Activated naive CD4-positive, alpha-beta T cell treated with Interleukin-2 at 50 U/mL for 16 hours (primary cell): ENCODE data around the gene INPPL1.
"Not testable (repeated sequence)": the region's sequence is repeated elsewhere in the genome, so short reads cannot be mapped to it uniquely, and the experiment has no call there.

ENCODE experiments used
- DNase-seq: peaks from one replicate; pipeline ENCODE4 v3.0.0-alpha.2; 2020

The INPPL1 gene, protein sequence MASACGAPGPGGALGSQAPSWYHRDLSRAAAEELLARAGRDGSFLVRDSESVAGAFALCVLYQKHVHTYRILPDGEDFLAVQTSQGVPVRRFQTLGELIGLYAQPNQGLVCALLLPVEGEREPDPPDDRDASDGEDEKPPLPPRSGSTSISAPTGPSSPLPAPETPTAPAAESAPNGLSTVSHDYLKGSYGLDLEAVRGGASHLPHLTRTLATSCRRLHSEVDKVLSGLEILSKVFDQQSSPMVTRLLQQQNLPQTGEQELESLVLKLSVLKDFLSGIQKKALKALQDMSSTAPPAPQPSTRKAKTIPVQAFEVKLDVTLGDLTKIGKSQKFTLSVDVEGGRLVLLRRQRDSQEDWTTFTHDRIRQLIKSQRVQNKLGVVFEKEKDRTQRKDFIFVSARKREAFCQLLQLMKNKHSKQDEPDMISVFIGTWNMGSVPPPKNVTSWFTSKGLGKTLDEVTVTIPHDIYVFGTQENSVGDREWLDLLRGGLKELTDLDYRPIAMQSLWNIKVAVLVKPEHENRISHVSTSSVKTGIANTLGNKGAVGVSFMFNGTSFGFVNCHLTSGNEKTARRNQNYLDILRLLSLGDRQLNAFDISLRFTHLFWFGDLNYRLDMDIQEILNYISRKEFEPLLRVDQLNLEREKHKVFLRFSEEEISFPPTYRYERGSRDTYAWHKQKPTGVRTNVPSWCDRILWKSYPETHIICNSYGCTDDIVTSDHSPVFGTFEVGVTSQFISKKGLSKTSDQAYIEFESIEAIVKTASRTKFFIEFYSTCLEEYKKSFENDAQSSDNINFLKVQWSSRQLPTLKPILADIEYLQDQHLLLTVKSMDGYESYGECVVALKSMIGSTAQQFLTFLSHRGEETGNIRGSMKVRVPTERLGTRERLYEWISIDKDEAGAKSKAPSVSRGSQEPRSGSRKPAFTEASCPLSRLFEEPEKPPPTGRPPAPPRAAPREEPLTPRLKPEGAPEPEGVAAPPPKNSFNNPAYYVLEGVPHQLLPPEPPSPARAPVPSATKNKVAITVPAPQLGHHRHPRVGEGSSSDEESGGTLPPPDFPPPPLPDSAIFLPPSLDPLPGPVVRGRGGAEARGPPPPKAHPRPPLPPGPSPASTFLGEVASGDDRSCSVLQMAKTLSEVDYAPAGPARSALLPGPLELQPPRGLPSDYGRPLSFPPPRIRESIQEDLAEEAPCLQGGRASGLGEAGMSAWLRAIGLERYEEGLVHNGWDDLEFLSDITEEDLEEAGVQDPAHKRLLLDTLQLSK

DNA sequence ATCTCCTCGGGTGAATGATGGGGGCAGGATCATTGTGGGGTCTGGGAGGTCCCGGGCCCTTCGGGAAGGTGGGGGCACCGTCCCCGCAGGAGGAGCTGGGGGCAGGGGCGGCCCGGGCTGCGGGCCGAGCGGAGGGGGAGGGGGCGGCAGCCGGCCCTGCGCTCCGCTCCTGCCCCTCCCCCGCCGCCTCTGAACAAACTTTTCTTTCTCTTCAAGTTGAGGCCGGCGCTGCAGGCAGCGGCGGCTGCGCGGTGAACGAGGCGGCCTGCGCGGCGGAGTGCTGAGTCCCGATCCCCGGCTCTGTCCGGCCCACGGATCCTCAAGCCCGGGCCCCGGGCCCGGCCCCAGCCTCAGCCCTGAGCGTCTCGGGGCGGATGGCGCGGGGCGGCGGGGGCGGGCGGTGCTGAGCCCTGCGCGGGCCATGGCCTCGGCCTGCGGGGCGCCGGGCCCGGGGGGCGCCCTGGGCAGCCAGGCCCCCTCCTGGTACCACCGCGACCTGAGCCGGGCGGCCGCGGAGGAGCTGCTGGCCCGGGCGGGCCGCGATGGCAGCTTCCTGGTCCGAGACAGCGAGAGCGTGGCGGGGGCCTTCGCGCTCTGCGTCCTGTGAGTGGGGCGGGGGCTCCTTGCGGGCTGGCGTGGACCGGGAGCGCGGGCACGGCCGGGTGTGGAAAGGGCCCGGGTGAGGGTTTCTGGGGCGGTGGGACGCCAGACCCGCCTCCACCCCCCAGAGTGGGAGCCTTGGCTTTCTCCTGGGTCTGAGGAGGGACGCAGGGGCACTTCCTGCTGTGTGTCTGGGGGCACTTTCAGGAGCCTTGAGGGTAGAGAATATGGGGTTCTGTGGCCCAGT is at the start of gene INPPL1:
TSS of gene INPPL1 (plus strand) at position 204 of the 847 bp plus-strand sequence. CDS start at position 422, 218 bp downstream.
- peak; percentile 53 for DNase-seq

DNA sequence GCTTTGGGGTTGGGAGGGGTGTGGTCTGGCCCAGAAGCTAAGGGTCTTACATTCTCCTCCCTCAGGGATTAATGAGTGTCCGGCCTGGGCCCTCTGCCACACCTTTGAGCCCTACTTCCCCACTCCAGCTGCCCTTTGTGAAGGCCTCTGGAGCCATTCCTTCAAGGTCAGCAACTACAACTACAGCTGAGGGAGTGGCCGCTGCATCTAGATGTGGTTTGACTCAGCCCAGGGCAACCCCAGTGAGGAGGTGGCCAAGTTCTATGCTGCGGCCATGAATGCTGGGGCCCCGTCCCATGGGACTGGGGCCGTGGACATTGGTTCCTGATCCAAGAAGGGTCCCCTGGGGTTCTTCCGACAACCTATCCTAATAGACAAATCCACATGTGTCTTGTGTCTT is 46.9 kb upstream of the INPPL1 start:
- DNase-seq, result no peak

- DNase-seq, result no peak
Measured at GRCh38 chr11:72179049-72179803, 45.3 kb upstream of the INPPL1 start.

GRCh38 chr11:72179804-72180396 is 44.7 kb upstream of the INPPL1 start:
- no peak for DNase-seq

DNA sequence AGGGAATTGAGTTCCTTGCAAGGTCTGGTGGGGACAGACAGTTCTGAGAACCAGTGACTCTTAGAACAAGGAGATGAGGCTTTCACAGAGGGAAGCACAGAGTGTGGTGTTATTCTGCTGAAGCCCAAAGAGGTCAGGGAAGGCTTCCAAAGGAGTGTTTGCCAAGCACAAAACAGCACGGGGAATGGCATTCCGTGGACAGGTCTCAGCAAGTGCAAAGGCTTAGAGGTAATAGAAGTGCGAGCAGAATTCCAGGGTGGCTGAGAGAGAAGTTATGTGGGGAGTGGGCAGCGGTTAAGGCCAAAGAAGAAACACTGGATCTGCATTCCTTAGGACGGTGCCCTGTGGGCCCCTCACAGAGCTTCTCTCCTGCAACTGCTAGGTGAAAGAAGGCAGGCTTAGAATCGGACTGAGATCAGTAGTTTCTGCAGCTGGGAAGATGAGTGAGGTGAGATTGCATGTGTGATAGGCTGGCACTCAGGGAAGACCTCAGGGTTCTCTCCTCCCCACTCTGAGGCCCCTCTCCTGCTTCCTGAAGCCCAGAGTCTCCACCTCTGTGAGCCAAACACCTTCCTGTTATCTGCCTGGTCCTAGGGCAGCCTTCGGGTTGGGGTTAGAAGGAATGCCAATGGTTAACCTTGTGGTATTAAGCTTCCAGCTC is 43.5 kb upstream of the INPPL1 start:
- DNase-seq, result not testable (repeated sequence)

GRCh38 chr11:72181553-72181958 is 43.0 kb upstream of the INPPL1 start:
- DNase-seq, result not testable (repeated sequence)

GRCh38 chr11:72188267-72188666 is 36.3 kb upstream of the INPPL1 start:
- DNase-seq, result no peak

- no peak for DNase-seq
Measured at GRCh38 chr11:72189455-72190250, 34.9 kb upstream of the INPPL1 start.

DNA sequence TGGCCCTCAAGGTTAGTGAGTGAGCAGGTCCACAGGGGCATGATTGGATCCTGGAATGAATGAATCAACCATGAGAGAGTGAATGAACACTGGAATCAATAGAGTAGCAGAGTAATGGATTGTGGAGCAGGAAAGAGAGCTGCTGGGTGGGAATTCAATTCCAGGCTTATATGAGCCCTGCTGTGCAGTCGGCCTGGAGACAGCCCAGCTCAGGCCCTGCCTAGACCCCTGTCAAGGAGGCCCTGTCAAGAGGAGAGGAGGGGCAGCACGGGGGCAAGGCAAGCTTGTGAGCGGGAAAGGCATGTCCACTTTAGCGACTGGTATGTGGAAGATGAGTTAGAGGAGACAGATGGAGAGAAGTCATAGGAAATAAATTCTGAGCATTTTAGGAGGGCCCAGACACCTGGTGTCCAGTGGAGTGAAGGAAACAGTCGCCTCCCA is 33.9 kb upstream of the INPPL1 start:
- no peak for DNase-seq

- no peak for DNase-seq
Measured at GRCh38 chr11:72191961-72192381, 32.6 kb upstream of the INPPL1 start, which contains the start of gene FOLR1. Gene FOLR1, plus strand, starts transcription at chr11:72192140. Its CDS starts 34 bp downstream, at chr11:72192174.

DNA sequence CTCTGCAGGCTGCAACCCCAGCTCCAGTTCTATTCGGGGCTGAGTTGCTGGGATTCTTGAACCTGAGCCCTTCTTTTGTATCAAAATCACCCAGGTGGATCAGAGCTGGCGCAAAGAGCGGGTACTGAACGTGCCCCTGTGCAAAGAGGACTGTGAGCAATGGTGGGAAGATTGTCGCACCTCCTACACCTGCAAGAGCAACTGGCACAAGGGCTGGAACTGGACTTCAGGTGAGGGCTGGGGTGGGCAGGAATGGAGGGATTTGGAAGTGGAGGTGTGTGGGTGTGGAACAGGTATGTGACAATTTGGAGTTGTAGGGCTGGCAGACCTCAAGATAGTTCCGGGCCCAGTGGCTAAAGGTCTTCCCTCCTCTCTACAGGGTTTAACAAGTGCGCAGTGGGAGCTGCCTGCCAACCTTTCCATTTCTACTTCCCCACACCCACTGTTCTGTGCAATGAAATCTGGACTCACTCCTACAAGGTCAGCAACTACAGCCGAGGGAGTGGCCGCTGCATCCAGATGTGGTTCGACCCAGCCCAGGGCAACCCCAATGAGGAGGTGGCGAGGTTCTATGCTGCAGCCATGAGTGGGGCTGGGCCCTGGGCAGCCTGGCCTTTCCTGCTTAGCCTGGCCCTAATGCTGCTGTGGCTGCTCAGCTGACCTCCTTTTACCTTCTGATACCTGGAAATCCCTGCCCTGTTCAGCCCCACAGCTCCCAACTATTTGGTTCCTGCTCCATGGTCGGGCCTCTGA is 28.9 kb upstream of the INPPL1 start:
- DNase-seq, result no peak

DNA sequence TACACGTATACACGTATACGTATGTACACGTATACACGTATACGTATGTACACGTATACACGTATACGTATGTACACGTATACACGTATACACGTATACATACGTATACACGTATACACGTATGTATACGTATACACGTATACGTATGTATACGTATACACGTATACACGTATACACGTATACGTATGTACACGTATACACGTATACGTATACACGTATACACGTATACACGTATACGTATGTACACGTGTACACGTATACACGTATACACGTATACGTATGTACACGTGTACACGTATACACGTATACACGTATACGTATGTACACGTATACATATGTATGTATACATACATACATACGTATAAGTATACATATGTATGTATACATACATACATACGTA is 23.1 kb upstream of the INPPL1 start:
- DNase-seq, result not testable (repeated sequence)

- DNase-seq, result no peak
Measured at GRCh38 chr11:72202571-72202970, 22.0 kb upstream of the INPPL1 start.

DNA sequence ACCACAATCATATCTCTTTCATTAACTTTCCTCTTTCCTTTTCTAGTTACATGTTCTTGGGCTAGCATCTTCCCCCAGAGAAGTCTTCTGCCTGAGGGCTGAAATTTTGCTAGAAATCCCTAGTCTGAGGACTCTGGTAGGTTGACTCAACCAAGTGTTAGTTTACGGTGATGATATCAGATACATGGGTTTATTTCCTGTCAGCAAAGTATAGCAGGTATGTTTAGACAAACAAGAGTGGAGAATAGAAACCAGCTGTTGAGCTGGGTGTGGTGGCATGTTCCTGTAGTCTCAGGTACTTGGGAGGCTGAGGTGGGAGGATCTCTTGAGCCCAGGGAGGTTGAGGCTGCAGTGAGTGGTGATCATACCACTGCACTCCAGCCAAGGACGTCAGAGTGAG is 21.4 kb upstream of the INPPL1 start:
- DNase-seq, result no peak

GRCh38 chr11:72204886-72205285 is 19.7 kb upstream of the INPPL1 start:
- no peak for DNase-seq

DNA sequence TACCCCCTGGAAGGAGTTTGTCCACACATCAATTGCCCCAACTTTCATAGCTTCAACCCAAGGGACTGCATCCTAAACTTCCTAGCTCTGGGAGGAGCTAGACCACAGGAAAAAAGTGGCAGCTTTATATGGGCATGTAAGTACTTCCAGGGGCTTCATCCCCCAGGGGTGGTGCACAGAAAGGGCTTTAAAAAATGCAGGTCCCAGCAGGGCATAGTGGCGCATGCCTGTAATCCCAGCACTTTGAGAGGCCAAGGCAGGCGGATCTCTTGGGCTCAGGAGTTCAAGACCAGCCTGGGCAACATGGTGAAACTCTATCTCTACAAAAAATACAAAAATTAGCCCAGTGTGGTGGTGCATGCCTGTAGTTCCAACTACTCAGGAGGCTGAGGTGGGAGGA is 17.8 kb upstream of the INPPL1 start:
- not testable (repeated sequence) for DNase-seq

GRCh38 chr11:72208281-72208680 is 16.3 kb upstream of the INPPL1 start:
- no peak for DNase-seq

DNA sequence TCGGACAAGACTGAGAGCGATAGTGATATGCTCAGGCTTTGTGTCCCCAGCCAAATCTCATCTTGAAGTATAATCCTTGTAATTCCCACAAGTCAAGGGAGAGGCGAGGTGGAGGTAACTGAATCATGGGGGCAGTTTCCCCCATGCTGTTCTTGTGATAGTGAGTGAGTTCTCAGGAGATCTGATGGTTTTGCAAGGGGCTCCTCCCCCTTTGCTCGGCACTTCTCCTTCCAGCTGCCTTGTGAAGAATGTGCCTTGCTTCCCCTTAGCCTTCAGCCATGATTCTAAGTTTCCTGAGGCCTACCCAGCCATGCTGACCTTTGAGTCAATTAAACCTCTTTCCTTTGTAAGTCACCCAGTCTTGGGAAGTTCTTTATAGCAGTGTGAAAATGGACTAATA is 15.5 kb upstream of the INPPL1 start:
- DNase-seq, result no peak
